HUES6 (cell line): Measurements from ENCODE around the gene AMPD1.
A peak's percentile ranks its signal among the peaks of the same experiment; 100 is the strongest.

Source experiments
- H3K27ac ChIP-seq: 2 replicates; pipeline ENCODE4 v1.7.0; 2013; ENCODE audit warnings: low read depth, mild to moderate bottlenecking, low read length, inconsistent platforms
- H3K27me3 ChIP-seq: 2 replicates; pipeline ENCODE4 v1.6.1; 2013; ENCODE audit warnings: low read length; ENCODE audit not compliant: control insufficient read depth, insufficient read depth
- H3K36me3 ChIP-seq: 2 replicates; pipeline ENCODE4 v1.6.1; 2013; ENCODE audit warnings: low read length; ENCODE audit not compliant: control insufficient read depth, insufficient read depth
- H3K4me1 ChIP-seq: 2 replicates; pipeline ENCODE4 v1.6.1; 2013; ENCODE audit warnings: low read length; ENCODE audit not compliant: control insufficient read depth, insufficient read depth
- H3K4me3 ChIP-seq: 2 replicates; pipeline ENCODE4 v1.5.1; 2013; ENCODE audit warnings: low read depth, low read length
- H3K9ac ChIP-seq: one replicate; pipeline ENCODE4 v1.6.1; 2013; ENCODE audit warnings: mild to moderate bottlenecking, low read length
- H3K9me3 ChIP-seq: 2 replicates; pipeline ENCODE4 v1.6.1; 2013; ENCODE audit warnings: low read depth, low read length; ENCODE audit not compliant: control insufficient read depth, insufficient read depth

Gene AMPD1

GRCh38 chr1:114670083-114671010 lies 25.0 kb downstream of the AMPD1 start:
- Histone ChIP-seq H3K4me3 (peak overlapping the region; percentile 81), H3K4me1 (no peaks in the 10 kb centered on the region), H3K36me3 (no peaks in the 10 kb centered on the region), H3K27ac (no peak overlapping the region), H3K9ac (peak overlapping the region; percentile 63), H3K27me3 (peaks cover 7% of the 10 kb centered on the region), H3K9me3 (no peaks in the 10 kb centered on the region)

- H3K9ac ChIP-seq: peak within 1 kb of the TSS; percentile 63
- peak within 1 kb of the TSS; percentile 81 for H3K4me3 ChIP-seq
- no peaks in the 10 kb centered on the region for H3K36me3 ChIP-seq
- H3K27me3 ChIP-seq: peaks cover 6% of the 10 kb centered on the region
- no peaks in the 10 kb centered on the region for H3K4me1 ChIP-seq
- H3K9me3 ChIP-seq: no peaks in the 10 kb centered on the region
- no peak within 1 kb of the TSS for H3K27ac ChIP-seq
Measured at GRCh38 chr1:114669562-114670082, 25.7 kb downstream of the AMPD1 start, which contains the start of gene DENND2C. DENND2C (minus strand) TSS chr1:114670049; CDS start chr1:114625984, 44,065 bp downstream.

- H3K9ac ChIP-seq: peak overlapping the region; percentile 62
- H3K27me3 ChIP-seq: peaks cover 5% of the 10 kb centered on the region; the same call in 1 of the 2 replicates
- H3K36me3 ChIP-seq: no peaks in the 10 kb centered on the region
- no peaks in the 10 kb centered on the region for H3K4me1 ChIP-seq
- H3K4me3 ChIP-seq: peak overlapping the region; percentile 81
- H3K27ac ChIP-seq: no peak overlapping the region
- H3K9me3 ChIP-seq: no peaks in the 10 kb centered on the region
Measured at GRCh38 chr1:114668784-114669561, 26.4 kb downstream of the AMPD1 start.

GRCh38 chr1:114668373-114668772 lies 27.0 kb downstream of the AMPD1 start:
- H3K4me1 ChIP-seq: no peaks in the 10 kb centered on the region

GRCh38 chr1:114666954-114667353 lies 28.4 kb downstream of the AMPD1 start:
- no peaks in the 10 kb centered on the region for H3K9me3 ChIP-seq
- no peak overlapping the region for H3K27ac ChIP-seq
- no peaks in the 10 kb centered on the region for H3K36me3 ChIP-seq
- H3K4me3 ChIP-seq: no peak overlapping the region
- H3K9ac ChIP-seq: no peak overlapping the region
- no peaks in the 10 kb centered on the region for H3K4me1 ChIP-seq
- H3K27me3 ChIP-seq: peaks cover 5% of the 10 kb centered on the region; the same call in 1 of the 2 replicates

More at GRCh38 chr1:114668373-114668772, 27.0 kb downstream of the AMPD1 start:
- H3K9ac ChIP-seq: no peak overlapping the region
- H3K9me3 ChIP-seq: no peaks in the 10 kb centered on the region
- H3K4me3 ChIP-seq: peak overlapping the region; percentile 81; the same call in 1 of the 2 replicates
- no peaks in the 10 kb centered on the region for H3K36me3 ChIP-seq
- no peak overlapping the region for H3K27ac ChIP-seq
- H3K27me3 ChIP-seq: peaks cover 5% of the 10 kb centered on the region; the same call in 1 of the 2 replicates

- Histone ChIP-seq H3K4me1 (no peaks in the 10 kb centered on the region), H3K27ac (no peak overlapping the region), H3K4me3 (no peak overlapping the region), H3K36me3 (no peaks in the 10 kb centered on the region), H3K27me3 (no peaks in the 10 kb centered on the region), H3K9ac (no peak overlapping the region), H3K9me3 (no peaks in the 10 kb centered on the region)
Measured at GRCh38 chr1:114660238-114660637, 35.1 kb downstream of the AMPD1 start.

GRCh38 chr1:114651893-114652292 lies 43.5 kb downstream of the AMPD1 start:
- H3K27ac ChIP-seq: no peak overlapping the region
- H3K36me3 ChIP-seq: no peaks in the 10 kb centered on the region
- H3K9ac ChIP-seq: no peak overlapping the region
- no peaks in the 10 kb centered on the region for H3K27me3 ChIP-seq
- no peak overlapping the region for H3K4me3 ChIP-seq
- H3K4me1 ChIP-seq: no peaks in the 10 kb centered on the region
- H3K9me3 ChIP-seq: no peaks in the 10 kb centered on the region

- Histone ChIP-seq H3K27me3 (no peaks in the 10 kb centered on the region), H3K9ac (no peak overlapping the region), H3K27ac (no peak overlapping the region), H3K4me3 (no peak overlapping the region), H3K9me3 (no peaks in the 10 kb centered on the region), H3K36me3 (no peaks in the 10 kb centered on the region), H3K4me1 (no peaks in the 10 kb centered on the region)
Measured at GRCh38 chr1:114648503-114648902, 46.8 kb downstream of the AMPD1 start.

GRCh38 chr1:114641377-114641776 lies 54.0 kb downstream of the AMPD1 start:
- Histone ChIP-seq H3K4me1 (peaks cover 13% of the 10 kb centered on the region), H3K9ac (no peak overlapping the region), H3K9me3 (no peaks in the 10 kb centered on the region), H3K27me3 (no peaks in the 10 kb centered on the region), H3K36me3 (no peaks in the 10 kb centered on the region), H3K27ac (no peak overlapping the region), H3K4me3 (no peak overlapping the region)

- no peak overlapping the region for H3K4me3 ChIP-seq
- no peak overlapping the region for H3K9ac ChIP-seq
- no peaks in the 10 kb centered on the region for H3K9me3 ChIP-seq
Measured at GRCh38 chr1:114638910-114639309, 56.4 kb downstream of the AMPD1 start.

More at GRCh38 chr1:114638910-114639309, 56.4 kb downstream of the AMPD1 start:
- H3K27ac ChIP-seq: no peak overlapping the region
- peaks cover 13% of the 10 kb centered on the region for H3K4me1 ChIP-seq
- no peaks in the 10 kb centered on the region for H3K36me3 ChIP-seq
- no peaks in the 10 kb centered on the region for H3K27me3 ChIP-seq
